Fibroblast of skin of right quadriceps (primary cell): Measurements from ENCODE around the gene WWC1.

Source experiments
- DNase-seq: peaks from one replicate; pipeline ENCODE4 v3.0.0-alpha.2; 2013

The WWC1 gene

DNA sequence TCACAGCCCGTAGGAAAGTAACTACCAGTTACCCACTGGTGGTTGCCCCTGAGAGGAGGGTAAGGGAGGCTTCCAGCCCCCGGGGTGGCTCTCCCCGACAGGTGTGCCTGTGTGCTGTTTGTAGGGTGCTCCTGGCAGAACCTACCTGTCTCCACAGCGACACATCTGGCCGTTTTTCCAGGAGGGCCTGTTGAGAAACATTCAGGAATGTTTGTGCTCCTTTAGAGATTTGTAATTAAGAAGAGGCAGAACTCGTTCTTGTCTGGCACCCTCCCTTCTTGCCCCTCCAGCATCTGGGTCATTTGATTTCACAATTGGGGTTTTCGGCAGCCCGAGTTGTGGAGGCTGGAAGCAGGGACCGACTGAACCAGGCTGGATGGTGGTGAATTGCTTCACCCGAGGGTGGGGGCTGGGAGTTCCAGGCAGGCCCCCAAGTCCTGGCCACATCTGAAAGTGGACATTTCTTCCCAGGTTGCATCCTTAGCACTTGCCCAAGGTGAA lies 74.2 kb downstream of the WWC1 start:
- DNase-seq = peak; percentile 75

DNA sequence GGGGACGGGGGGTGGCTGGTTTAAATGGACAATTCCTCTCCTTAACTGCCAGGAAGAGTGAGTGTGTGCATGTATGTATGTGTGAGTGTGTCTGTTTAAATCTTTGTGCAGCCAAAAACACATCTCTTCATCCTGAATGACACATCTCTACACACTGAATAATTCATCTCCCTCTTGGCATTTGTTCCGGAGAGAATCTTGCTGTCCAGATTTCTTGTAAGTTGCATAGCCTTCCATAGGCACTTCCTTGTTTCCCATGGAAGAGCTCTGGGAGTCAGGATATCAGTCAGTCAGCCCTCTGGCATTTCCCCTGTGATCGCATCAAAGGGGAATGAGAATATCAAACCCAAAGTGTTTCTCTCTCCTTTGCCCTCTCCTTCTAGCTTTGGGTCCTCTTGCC lies 74.7 kb downstream of the WWC1 start:
- peak; percentile 98 for DNase-seq

DNA sequence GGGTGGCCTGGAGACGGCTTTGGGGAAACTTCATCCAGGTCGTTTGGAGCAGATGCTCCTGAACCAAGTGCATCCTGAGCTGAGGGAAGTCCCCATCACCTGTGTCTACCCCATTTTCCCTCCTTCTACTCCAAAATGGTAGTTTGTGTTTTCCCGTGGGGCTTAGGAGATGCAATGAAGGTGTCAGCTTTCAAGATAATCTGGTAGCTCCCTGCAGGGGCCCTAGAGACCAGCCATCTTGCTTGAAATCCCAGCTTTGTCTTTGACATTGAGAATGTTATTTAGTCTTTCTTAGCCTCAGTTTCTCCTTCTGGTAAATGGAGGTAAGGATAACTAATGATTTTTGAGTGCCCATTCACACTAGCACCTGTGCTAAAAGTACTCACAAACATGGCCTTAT lies 77.4 kb downstream of the WWC1 start:
- DNase-seq = no peak

DNA sequence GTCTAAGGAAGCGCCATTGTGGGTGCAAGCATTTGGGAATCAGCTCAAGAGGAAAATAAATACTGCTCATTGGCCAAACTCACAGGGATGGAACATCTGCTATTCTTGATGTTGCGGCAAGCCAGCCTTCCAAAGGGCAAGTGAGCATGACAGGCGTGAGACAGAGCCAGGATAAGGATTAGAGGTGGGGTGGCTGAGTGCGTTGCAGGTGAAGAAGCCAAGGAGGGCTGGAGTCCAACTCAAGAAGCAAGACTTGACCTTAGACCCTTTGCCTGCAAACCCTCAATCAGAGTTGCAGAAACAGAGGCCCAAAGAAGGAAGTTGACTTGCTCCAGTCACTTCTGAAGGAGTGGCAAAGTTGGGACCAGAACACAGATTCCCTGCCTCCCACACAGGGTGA lies 79.4 kb downstream of the WWC1 start:
- DNase-seq = no peak

DNA sequence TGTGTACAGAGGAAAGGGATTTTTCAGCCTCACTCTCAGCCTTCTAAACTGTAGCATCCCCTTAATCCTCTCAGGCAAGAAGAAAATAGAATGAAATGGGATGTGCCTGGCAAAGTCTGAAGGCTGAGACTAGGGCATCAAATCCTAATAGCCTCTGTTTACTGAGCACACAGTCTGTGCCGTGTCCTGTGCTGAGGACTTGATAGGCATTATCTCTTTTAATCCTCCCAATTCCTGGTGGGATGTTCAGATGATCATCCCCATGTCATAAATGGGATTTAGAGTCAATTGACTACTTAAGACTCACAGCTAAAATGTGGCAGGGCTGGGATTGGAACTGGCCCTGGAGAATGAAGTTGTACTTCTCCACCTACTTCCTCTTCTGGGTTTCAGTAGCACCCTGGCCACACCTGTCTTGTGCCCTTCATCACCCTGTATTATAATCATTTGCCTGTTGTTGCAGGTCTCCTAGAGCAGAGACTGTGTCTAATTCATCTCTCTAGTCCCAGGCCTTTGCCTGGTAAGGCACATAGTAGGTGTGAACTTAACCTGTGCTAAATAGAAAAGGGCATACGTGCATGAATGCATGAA lies 81.0 kb downstream of the WWC1 start:
- DNase-seq = no peak

DNA sequence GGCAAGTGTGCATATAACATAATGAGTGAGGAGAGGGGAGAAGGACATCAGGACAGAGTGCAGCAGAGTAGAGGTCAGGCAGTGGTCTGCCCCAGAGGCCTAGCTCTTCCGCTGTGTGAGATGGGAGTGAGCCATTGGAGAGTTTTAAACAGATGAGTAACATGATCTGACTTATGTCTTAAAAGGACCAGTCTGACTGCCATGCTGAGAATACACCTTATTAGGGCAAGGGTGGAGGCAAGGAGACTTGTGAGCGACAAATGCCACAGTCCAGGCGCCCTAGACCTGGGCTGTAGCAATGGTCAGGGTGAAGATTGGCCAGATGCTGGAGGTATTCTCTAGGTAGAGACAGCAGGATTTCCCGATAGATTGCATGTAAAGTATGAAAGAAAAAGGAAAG lies 83.1 kb downstream of the WWC1 start:
- DNase-seq = no peak

DNA sequence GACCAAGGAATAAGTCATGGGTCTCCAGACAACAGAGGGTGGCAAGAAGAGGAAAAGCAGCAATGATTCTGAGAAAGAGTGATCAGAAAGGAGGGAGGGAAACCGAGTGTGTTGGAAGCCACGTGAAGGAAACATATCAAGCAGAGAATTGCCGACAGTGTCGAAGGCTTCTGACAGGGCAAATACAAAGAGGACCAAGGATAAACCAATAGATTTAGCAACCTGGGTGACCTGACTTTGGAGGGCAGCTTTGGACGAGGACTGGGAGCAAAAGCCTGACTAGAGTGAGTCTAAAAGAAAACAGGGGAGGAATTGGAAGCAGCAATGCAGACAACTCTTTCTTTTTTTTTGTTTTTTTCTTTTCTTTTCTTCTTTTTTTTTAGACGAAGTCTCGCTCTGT lies 83.8 kb downstream of the WWC1 start:
- no peak for DNase-seq

DNA sequence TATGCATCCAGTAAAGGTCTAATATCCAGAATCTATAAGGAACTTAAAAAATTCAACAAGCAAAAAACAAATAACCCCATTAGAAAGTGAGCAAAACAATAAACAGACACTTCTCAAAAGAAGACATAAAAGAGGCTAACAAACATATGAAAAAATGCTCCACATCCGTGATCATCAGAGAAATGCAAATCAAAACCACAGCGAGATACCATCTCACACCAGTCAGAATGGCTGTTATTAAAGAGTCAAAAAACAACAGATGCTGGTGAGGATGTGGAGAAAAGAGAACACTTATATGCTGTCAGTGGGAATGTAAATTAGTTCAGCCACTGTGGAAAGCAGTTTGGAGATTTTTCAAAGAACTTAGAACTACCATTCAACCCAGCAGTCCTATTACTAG lies 86.1 kb downstream of the WWC1 start:
- DNase-seq = no peak

DNA sequence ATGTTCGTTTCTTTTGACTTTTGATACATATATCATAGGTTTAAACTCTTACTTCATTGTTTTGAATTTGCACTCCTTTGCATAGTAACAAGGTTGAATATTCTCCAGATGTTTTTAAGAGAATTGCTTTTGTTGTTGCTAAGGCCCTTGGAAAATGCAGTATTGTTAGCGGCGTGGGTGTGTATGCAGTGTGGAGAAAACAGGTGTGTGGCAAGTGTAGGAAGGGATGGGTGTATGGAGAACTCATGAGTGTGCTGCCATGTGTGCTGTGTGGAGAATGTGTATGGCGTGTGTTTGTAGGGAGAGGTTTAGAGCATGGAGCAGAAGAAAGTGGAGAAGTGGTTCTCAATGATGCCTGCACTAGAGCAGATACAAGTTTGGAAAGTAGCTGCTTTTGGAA lies 87.3 kb downstream of the WWC1 start:
- DNase-seq = no peak

DNA sequence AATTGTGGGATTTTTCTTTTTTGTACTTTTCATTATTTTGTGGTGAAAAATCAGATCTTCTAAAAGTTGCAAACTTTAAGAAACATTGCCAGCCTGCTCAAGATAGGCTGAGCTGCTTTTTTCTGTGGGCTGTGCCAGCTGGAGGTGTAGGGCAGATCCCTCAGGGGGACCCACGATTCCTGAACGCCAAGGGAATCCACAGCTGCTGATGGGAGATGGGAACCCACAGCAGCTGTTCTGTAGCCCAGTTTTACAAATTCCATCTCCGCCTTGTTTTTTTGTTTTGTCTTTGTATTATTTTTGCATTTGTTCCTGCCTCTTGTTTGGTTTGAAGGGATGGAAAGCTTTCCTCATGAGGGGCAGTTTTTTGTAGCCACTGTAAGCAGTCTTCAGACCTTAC lies 91.0 kb downstream of the WWC1 start:
- DNase-seq = no peak

DNA sequence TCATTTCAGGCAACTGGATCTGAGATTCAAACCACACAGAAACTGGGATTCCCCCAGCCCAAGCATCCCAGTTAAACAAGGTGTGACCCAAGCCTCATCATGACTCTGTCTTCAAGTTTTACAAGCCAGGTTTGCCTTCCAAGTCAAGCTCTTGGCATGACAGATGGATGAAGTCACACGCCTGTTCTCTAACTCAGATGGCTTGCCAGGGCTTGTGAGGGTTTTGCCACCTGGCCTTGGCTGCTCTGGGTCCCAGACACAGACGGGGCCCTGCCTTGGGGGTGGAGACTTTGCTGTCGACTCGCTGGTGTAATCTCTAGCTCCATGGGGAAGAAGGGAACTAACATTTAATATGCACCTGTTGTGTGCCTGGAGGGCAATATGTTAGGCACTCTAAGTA lies 99.0 kb downstream of the WWC1 start:
- DNase-seq = no peak

DNA sequence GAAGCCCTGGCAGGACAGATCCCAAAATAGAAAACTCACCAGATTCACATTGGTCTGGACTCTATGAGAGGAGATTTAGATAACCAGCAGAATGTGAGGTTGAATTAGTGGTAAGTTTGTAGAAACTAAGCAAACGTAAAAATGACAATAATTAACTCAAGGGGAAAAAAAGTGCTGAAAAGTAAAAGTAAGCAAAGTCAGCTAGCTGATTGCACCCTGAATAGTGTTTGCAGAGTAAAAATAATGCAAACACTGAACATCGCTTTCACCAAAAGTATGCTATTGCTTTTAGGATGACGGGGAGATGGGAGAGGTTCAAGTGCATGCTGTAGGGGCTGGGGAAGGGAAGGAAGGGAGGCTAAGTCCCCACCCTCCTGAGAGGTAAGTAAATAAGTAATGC lies 102.3 kb downstream of the WWC1 start:
- DNase-seq = no peak

DNA sequence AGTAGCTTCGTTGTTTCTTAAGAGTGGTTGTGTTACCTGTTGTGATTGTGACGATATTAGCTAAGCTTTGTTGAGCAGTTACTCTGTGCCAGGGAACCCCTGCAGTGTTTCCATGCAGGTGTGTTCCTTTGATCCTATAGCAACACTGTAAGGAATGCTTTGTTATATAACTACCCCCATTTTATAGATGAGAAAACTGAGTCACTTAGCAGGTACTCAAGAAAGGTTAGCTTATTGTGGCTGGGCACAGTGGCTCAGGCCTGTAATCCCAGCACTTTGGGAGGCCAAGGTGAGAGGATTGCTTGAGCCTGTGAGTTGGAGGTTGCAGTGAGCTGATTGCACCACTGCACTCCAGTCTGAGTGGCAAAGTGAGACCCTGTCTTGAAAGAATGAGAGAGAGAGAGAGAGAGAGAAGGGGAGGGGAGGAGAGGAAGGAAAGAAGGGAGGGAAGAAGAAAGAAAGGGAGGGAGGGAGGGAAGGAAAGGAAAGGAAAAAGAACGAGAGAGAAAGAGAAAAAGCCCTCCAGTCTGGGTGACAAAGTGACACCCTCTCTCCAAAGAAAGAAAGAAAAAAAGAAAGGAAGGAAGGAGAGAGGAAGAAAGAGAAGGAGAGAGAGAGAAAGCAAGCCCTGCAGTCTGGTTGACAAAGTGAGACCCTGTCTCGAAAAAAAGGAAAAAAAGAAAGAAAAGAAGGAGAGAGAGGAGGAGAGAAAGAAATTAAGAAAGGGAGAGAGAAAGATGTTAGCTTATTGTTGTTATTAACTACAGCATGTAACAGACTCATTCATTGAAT lies 109.2 kb downstream of the WWC1 start:
- DNase-seq = no peak

DNA sequence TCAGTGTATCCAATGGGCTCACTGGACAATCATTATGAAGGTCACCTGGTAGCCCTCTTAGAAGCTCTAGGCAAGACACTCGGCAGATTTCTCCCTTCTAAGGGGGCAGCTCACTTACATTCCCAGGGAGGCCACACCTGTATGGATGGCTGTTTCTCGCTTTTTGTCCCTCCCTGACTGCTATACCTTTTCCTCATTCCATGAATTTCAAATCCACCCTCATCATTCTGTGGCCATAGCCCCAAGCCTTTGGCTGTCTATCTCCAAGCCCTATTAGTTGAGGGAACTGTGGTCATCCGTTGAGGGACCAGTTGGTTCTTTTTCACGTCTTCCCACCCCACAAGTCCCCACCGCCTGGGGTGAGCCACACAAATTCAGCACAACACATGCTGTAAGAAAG lies 109.8 kb downstream of the WWC1 start:
- DNase-seq = no peak

DNA sequence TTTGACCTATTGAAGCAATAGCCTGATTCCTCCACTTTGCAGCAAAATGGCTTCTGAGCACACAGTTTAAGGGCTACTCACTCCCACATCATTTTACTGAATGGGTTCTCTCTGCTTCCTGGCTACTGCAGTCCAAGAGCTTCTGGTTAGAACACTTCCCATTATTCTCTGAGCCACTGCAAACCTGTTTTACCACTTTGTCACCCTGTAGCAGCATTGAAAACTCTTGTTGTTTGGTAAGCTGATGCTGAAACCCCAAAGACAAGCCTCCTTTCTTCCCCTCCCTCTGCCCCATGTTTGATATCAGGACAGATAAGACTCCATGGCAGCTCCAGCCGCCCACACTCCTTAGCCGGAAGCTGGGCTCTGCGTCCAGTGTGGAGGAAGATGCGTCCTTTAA lies 110.4 kb downstream of the WWC1 start:
- no peak for DNase-seq

DNA sequence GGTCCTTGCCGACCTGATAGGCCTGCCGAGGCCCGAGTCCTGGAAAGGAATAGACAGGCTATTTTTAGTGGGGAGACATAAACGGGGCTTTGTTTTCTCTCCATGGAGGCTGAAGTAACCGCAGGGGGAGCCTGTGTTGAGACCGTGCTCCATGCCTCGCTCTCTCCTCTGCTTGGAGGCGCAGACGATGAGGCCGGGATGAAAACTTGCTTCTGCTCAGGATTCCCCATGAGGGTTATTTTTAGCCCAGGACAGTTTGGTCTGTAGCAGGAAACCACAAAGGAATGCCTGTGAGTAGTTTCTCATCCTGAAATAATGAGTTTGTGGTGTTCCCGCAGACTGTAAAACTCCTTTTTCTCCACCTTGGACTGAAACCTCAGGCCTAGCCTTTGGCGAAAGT lies 112.9 kb downstream of the WWC1 start:
- DNase-seq = peak; percentile 96

DNA sequence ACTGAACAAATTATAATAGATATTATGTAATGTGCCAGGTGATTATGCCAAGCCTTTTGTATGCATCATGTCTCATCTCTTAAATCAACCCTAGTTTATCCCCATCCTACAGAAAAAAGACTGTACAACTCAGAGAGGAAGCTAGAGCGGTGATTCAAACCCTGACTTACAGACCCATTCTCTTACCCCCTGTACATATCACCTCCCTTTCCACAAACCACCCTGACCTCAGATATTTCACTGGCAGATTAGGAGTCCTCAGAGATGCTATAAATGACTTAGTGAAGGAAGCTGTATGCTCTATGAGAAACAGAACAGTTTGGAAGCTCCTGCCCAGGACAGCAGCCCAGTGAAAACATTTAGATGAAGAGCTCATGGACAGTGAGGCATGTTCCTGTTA lies 115.8 kb downstream of the WWC1 start:
- peak; percentile 47 for DNase-seq

DNA sequence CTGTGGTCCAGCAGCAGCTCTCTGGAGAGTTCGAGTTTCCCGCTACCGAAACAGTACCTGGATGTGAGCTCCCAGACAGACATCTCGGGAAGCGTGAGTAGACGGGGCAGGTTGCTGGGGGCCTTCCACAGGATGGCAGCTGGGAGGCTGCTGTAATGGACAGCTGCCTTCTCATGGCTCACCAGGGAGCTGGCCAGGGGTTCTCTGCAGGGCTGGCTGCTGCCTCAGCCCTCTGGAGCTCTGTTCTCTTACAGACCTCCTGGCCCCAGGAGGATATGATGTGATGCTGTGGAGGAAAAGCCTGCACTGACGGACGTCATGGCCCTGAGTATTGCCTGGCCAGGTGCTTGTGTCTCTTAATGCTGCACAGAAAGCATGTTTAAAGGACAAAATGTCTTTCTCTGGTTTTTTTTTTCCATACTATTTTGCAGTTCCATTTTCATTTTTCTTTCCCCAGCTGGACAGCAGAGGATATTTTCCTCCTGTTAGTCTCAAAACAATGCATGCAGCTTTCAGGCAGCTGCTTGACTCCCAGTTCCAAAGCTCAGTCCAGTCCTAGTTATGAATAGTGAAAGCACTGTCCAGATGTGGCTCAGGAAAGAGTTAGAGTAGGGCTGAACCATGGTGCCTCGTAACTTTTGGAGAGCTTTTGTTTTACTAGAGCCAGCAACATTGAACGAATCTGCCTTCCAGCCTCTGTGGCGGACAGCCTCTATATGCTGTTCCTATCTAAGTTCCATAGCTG lies 117.3 kb downstream of the WWC1 start:
- no peak for DNase-seq

DNA sequence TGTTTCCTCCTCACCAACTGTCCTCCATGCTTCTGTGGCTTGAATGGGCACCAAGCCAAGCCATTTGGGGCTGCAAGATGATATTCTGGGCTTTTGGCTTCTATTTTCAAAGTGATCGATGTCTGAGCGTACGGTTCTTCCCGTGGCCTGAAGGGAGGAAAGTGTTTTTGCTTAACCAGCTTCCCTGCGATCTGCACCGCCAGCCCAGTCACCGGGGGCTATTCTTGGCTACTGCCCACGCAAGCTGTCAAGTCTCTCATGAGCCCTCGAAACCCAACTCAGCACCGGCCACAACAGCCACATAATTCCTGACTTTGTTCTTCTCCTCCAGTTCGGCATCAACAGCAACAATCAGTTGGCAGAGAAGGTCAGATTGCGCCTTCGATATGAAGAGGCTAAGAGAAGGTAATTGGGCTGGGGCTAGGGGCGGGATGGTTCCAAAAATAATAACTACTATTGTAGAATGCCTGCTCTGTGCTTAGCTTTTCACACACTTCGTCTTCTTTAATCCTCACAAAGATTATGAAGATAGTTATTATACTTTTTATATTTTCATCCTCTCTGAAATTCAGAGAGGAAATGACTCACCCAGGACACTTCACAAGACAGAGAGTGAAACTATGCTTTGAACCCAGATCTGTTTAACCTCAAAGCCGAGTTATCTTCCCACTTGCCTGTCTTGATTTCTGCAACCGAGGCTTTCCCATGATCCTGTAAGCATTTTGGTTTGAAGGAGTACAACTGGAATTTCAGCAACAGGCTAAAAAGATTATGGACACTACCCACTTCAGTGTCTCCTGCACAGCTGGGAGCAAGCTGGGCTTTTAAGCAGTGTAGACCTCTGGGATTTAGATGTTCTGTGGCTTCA lies 118.4 kb downstream of the WWC1 start:
- DNase-seq = peak; percentile 83

DNA sequence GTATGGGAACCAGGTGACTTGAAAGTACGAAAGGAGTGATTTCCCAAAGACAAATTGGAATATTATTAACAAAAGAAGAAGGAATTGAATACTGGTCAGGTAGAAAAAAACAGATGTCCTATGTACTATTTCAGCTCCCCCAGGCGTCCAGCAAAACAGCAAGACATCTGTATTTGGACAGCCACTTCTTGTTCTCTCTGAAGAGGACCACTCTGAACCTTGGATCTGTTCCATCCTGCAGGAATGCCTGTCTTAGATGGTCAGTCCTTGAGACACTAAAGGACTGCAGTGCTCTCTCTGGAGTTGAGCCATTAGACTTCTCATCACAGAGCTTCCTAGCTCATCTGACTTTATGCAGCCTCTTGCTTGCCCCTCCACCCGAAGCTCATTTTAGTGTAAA lies 120.4 kb downstream of the WWC1 start:
- no peak for DNase-seq

DNA sequence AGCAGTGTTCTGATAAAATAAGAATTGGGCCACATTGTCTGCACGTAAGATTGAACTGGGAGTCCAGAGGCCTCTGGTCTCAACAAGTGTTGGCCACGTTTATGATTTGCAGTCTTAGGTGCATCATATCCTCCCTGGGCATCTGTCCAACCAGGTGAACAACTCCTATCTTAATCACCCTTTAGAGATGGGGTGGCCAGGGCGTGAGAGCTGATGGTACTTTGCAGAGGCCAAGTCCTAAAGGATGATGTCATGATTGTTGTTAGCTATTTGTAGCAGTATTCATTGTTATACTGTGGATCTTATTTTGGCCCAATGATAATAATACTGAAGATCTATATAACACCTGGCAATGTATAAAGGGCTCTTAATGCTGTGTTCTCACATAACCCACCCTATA lies 121.6 kb downstream of the WWC1 start:
- DNase-seq = no peak

DNA sequence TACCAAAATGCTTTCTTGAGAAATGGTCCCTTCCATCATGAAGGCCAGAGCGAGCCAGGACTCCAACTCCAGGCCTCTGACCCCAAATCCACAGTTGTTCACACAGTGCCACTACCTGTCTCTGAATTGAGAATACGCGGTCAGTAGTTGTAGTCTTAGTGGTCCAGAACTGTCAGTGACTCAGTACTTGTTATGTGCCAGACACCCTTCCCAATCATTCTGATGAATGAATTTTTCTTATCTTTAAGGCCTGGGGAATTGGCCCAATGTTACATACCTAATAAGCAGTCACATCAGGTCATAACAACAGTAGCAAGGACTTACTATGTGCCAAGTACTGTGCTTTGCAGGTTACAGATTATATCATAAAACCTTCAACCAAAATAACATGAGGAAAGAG lies 122.2 kb downstream of the WWC1 start:
- no peak for DNase-seq

DNA sequence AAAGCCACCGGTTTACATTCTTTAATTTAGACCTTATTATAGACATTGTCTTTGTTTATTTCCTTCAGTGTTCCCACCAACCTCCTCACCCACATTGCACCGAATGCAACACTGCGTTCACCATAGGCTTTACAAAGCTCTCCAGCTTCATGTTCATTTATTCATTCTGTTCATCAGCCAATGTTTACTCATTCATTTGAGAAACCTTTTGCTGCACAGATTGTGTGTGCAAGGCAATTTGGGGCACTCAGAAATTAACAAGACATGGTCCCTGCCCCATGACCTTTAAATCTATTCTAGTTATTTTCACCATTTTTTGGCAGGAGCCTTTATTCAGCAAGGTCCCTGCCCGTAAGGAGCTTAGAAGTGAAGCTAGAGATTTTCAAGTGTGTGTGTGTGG lies 124.0 kb downstream of the WWC1 start:
- no peak for DNase-seq
